ENCODE data around the gene RNF151.
"Not testable (repeated sequence)": the region's sequence is repeated elsewhere in the genome, so short reads cannot be mapped to it uniquely, and the experiment has no call there.

The RNF151 gene

DNA sequence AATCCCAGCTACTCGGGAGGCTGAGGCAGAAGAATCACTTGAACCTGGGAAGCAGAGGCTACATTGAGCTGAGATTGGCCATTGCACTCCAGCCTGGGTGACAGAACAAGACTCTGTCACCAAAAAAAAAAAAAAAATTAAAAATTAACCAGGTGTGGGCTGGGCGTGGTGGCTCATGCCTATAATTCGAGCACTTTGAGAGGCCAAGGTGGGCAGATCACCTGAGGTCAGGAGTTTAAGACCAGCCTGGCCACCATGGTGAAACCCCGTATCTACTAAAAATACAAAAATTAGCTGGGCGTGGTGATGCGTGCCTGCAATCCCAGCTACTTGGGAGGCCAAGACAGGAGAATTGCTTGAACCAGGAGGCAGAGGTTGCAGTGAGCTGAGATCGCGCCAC, 26.8 kb upstream of the RNF151 start:
- not testable (repeated sequence) for DNase-seq

DNA sequence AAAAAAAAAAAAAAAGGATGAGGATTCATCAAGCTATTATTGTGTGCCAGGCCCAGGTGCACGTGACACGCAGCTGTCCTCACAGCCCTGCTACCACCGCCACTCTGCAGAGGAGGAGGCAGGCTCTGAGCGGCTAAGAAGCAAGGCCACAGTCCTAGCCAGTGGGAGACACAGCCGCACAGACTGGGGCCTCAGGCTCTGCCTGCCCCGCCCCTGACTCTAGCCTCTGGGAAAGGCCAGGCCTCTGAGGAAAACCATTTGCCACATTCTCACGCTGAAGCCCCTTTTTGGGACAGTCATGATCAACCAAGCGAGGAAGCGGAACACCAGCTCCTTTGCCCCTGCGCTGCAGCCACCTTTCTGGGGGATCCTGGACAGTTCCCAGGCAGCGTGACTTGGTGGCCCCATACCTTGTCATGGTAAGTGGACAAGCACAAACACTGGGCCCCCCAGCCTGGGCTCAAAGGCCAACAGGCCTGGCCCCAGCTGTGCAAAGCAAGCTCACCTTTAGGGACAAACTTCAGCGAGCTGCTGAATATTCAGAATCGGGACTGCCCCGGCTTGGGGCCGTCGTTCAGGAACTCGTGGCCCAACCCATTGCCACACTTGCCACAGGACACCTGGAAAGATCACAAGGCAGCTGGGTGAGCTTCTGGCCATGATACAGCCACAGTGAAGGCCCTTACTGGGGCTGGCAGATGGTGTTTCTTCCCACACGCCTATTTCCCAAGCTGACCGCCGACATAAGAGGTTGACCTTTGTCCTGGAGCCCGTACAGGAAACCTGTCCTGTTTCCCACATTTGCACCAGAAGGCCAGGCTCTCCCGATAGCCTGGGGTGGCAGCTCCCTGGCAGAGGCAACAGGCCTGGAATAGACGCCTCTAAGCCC, 26.1 kb upstream of the RNF151 start:
- DNase-seq: no peak

DNA sequence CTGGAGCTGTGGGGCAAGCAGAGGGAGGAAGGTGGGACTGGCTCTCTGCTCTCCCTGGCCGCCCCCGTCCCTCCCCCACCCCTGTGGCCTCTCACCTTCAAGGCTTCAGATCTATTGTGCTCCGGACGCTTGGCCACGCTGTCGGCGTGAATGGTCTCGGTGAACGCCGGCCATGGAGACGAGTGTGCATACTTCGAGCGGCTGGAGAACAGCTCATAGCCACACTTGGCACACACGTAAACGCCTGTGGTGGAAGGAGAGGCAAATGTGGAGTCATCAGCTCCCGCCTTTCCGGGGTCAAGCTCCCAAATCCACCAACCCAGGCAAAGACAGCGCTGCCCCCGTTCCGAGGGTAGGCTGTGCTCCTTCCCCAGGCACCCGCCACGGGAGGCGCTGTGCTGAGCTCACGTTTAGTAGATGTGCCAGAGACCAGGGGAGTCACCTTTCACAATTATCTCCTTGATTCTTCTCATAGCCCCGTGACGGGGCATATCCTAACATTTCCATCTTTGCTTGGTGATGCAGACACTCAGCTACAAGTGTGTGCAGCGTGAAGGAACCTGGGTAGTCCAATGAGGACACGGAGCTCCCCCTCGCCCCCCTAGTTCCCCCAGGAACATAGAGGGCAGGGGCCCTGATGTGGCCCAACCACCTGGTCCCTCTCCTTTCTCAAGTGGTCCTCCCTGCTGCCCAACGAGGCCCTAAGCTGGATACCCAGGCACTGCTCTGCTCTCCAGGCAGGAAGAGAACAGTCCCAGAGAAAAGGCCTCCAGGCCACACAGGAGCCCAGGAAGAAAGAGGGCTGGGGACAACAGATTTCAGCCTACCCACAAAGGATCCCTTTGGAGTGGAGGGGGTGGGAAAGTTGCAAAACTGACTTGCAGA, 25.3 kb upstream of the RNF151 start:
- no peak for DNase-seq

DNA sequence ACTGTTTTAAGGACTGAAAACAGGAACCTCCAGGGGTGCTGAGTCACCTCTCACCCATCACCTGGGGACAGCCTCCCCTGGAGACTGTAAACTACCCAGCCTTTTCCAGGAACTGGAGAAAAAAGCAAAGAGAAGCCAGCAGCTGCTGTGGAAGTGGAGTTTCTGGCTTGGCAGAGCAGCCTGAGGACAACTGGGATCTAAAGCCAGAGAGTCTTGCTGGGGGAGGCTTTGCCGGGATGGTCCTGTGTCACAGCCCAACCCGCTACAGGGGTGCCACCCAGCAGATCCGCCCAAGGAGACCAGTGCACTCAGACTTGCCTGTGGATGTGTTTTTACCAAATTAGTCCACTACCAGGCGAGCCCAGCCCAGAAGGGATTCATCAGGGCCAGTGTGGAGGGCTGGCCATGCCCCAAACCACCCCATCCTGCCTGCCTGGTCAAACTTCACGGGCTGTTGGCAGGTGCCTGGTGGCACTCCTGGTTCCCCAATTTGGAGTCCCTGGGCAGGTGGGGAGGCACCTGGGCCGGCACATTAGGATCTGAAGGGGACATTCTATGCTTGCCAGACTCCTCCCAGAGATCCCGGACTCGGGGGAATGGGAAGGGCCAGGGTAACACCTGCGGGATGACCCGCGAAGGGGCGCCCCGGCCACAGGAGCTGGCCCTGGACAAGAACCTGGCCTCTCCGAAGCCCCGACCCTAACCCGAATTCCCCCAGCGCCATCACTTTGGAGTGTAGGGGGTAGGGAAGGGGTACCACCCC, 24.4 kb upstream of the RNF151 start:
- DNase-seq: no peak

DNA sequence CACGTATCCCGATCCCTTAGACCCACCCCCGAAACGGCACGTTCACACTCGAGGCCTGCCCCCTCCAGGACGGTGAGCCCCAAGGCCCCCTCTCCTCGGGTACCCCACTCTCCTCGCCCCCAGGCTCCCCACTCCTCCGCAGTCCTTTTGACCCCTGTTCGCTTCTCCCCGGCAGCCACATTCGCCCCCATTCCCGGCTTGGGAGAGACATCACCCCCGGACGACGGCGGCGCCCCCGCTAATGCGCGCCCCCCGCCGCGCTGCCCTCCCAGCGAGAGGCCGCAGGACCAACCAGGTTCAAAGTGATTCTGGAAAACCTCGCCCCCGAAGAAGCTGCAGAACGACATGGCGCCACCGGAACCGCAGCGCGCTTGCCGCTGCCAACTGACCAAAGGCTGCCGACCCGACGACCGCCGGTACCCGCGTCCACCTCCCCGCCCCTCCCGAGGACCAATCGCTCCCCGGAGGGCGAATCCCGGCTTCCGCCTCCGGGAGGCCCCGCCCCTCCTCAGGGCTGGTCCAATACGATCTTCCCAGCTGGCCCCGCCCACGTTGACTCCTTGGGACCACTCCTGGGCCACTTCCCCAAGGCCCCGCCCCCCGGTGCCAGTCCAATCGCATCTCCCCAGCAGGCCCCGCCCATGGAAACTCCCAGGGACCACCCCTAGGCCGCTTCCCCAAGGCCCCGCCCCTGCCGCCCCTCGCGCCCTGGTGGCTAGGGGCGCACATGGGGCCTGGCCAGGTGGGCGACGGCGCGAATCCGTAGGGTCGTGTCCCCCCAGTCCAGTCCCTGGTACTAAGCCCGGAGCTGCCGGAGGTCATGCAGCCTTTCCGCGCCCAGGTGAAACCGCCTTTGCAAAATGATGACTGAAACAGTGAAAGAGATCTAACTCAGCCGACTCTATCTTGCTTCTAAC, 23.6 kb upstream of the RNF151 start, which contains the start of gene MSRB1:
Gene MSRB1, minus strand, starts transcription at position 390 of the 917 bp plus-strand sequence. Its CDS starts 43 bp downstream, at position 347.
- DNase-seq: peak; percentile 82

DNA sequence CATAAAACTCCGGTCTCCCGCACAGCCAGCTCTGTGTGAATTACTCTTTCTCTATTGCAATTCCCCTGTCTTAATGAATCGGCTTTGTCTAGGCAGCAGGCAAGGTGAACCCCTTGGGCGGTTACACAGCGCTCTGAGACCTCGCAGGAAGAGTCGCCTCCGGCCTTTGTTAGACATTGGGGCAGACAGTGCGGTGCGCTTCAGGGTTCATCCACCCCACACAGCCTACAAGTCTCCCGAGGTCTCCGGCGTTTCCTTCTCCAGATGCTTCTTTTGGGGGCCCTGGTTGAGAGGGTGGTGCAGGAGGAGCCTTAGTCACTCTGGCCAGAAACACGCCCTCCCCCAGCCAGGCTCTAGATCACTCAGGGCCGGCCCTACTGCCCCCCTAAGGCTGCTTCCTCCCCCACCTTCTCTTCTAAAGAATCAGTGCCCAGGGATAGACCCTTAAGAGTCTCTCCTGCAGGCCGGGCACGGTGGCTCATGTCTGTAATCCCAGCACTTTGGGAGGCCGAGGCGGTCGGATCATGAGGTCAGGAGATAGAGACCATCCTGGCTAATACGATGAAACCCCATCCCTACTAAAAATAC, 21.9 kb upstream of the RNF151 start:
- DNase-seq: no peak

DNA sequence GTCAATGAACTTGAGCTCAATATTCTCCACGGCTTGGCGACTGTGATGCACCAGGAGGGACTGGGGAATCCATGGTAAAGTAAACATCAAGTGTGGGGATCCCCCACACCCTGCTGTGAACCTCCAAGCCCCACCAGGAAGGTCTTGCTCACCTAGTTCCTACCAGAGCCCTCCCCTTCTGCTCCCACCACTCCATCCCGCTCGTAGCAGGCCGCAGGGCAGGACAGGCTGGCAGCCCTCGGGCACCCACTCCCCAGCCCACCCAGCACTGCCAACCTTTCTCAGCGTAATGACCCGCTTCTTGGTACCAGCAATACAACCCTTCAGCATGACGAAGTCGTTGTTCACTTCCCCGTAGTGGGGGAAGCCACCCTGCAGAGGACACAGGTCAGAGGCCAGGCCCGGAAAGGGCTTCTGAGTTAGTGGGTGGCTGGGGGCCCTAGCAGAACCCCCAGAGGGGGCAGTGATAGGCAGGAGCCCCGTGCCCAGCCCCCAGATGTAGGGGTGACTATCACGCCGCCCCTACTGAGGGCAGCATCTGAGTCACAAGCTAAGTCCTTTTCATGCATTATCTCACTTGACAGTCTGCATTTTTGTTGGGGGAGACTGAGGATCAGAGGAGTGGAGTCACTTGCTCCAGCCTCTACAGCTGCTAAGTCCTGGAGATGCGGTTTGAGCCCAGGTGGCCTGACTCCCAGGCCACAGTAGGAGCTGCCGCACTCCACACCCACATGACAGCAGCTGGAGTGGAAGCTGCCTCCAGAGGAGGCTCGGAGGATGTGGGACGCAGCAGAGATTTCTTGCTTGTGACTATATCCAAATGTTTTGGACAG, 20.9 kb upstream of the RNF151 start:
- no peak for DNase-seq

DNA sequence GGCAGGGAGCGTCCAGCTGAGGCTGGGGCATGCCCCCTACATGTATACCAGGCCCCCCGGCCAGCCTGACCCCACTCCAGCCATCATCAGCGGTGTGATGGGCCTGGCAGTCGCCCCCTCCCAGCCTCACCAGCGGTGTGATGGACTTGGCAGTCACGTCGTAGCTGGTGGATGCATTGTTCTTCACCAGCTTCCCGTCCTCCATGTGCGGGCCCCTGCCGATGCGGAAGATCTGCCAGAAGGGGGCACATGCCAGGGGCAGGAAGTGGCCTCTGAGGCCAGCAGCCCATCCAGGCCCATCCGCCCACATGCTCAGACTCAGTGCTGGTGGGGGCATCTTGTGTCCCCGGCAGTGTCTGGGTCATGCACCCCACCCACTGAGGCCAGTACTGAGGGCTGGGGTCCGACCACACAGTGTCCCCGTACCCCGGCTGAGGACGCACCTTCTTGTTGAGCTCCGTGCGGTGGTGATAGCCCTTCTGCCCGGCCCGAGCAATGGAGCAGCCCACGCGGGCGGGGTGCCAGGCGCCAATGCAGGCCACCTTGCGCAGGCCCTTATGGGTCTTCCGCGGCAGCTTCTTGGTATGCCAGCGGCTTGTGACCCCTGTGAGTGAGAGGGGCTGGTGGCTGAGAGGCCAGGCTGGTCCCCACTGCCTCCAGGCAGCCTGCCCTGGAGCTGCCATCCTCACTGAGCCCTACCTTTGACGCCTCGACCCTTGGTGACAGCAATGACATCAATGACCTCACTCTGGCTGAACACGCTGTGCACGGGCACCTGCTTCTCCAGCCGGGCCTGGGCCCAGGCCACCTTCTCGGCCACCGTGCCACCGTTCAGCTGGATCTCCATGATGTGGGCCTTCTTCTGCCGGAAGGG, 19.9 kb upstream of the RNF151 start:
- no peak for DNase-seq

DNA sequence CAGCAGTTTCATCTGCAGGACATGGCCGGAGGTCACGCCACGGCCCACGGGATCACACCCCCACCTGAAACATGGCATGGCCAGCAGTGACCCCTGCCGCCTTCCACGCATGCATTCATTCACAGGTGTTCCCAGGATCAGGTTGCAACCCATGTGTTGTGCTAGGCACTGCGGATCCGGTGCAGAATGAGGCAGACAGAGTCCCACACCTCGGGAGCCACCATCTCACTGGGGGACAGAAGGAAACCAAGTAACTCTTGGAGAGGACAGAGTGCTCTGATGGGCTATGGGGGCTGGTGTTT, 19.3 kb upstream of the RNF151 start:
- no peak for DNase-seq

DNA sequence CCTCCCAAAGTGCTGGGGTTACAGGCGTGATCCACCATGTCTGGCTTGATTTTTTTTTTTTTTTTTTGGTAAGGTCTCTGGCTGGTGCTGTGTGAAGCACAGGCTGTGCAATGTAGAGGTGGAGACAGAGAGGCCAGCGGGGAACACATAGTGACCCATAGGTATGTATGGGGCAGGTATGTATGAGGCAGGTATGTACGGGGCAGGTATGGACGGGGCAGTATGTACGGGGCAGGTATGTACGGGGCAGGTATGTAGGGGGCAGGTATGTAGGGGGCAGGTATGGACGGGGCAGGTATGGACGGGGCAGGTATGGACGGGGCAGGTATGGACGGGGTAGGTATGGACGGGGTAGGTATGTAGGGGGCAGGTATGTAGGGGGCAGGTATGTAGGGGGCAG, 17.1 kb upstream of the RNF151 start:
- DNase-seq: no peak

DNA sequence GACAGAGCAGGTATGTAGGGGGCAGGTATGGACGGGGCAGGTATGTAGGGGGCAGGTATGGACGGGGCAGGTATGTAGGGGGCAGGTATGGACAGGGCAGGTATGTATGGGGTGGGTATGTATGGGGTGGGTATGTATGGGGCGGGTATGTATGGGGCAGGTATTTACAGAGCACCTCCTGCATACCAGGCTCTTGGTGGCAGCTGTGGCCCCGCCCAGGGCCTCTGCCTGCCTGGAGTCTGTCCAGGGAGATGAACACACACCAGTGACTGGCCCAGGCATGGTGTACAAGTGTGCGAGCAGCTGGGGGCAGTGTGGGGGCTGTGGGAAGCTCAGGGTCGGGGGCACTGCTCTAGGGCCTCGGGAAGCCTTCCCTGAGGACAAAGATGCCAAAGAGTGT, 16.6 kb upstream of the RNF151 start:
- no peak for DNase-seq

DNA sequence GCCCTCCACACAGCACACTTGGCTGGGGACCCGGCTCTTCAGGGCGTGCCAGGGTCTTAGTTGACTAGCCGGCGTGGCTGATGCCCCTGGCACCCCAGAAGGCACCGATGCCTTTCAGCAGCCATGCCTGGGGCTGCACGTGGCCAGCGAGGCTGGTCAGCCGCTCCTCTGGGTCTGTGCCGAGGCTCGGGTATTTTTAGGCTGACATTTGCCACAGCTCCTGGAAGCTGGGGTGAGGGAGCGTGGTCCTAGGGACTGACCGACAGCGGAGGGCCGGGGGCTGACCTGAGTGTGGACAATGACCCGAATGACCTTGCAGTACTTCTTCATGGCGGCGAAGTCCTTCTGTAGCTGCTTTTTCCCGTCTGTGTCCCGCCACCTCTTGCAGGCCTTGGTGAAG, 16.1 kb upstream of the RNF151 start:
- no peak for DNase-seq

DNA sequence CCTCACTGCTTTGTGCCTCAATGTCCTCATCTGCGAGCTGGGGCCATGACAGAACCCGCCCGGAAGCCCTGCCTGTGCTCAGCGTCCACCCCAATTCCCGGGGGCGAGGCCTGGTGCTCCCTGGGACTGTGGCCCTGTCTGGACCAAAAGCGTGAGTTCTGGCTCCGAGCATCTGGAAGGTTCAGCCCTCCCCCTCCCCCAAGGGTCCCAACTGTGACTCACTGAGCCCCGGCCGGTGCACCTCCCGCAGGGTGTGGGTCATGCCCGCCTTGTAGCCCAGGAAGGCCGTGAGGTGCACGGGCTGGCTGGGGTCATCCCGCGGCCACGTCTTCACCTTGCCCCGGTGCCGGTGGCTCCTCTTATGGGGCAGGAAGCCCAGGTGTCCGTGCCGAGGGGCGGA, 12.9 kb upstream of the RNF151 start:
- no peak for DNase-seq

DNA sequence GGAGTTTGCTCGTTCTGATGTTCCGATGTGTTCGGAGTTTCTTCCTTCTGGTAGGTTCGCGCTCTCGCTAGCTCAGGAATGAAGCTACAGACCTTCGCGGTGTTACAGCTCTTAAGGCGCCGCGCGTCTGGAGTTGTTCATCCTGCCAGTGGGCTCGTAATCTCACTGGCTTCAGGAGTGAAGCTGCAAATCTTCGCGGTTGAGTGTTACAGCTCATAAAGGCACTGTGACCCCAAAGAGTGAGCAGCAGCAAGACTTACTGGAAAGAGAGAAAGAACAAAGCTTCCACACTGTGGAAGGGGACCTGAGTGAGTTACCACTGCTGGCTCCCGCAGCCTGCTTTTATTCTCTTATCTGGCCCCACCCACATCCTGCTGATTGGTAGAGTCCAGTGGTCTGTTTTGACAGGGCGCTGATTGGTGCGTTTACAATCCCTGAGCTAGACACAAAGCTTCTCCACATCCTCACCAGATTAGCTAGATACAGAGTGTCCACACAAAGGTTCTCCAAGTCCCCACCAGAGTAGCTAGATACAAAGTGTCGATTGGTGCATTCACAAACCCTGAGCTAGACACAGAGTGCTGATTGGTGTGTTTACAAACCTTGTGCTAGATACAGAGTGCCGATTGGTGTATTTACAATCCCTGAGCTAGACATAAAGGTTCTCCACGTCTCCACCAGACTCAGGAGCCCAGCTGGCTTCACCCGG, 9.1 kb upstream of the RNF151 start:
- not testable (repeated sequence) for DNase-seq

DNA sequence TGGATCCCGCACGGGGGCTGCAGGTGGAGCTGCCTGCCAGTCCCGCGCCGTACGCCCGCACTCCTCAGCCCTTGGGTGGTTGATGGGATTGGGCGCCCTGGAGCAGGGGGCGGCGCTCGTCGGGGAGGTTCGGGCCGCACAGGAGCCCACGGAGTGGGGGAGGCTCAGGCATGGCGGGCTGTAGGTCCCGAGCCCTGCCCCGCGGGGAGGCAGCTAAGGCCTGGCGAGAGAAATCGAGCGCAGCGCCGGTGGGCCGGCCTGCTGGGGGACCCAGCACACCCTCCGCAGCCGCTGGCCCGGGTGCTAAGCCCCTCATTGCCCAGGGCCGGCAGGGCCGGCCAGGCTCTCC, 8.5 kb upstream of the RNF151 start:
- not testable (repeated sequence) for DNase-seq

DNA sequence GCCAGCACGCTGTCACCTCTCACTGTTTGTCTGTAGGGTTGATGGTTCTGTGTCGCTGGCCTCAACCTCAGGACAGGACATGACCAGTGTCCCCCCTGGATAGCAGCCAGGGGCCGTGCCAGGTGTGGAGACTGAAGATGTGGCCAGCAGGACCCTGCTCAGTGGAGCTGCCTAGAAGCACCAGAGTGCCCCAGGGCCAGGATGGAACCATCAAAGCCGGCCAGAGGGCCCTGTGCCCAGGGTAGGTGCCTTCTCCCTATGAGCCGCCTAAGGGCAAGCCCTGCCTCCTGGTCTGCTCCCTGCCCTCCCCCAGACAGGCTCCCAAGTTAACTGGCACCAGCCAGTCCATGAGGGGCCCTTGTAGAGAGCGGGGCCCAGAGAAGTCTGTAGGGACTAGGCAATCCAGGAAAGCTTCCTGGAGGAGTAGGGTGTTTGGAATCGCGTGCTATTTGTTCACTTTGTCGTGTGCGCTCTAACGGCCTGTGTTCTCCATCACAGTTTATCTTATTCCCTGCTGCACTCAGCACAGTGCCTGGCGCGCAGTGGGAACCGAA, 7.9 kb upstream of the RNF151 start:
- DNase-seq: no peak

DNA sequence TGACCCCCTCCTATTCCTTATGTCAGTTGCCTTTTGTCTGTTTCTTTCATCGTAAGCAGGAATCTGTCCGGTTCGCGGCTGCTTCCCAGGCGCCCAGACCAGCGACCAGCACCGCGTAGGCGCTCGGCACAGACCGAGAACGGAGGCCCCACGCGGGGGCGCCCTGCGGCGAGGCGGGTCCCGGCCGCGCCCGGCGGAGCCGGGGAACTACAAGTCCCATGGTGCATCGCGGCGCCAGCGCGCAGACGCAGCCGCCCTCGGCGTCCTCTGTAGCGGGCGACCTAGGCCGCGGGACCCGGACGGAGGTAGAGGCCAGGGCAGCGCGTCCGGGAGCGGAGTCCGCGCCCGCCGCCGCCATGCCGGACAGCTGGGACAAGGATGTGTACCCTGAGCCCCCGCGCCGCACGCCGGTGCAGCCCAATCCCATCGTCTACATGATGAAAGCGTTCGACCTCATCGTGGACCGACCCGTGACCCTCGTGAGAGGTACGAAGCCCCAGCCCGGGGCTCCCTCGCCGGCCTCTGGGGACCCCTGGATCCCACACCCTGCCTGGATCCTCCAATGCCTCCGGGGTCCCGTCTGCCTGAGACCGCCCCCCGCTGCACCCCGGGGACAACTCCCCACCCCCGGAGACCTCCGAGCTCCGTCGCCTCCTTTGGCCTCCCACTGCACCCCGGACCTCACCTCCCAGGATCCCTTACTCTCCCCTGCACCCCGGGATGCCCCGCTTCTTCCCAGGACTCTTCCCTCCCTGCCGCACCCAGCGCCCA, 7.2 kb upstream of the RNF151 start, which contains the start of gene NDUFB10:
Gene NDUFB10, plus strand, starts transcription at position 270 of the 771 bp plus-strand sequence. Its CDS starts 87 bp downstream, at position 357.
- DNase-seq: no peak

All from NCI-H2081 treated with DMSO at 0.1 percent for 48 hours (cell line).